GM18951 (cell line): Measurements from ENCODE around the gene HNRNPH1.

ENCODE experiments used
- POLR2A ChIP-seq: IDR thresholded peaks from 4 replicates; pipeline ENCODE4 v1.6.1; 2011; ENCODE audit warnings: mild to moderate bottlenecking; ENCODE audit not compliant: insufficient read length, insufficient read depth; ENCODE audit errors: extremely low read depth
- in situ Hi-C: fragments of 300-500 bp; cut with MboI; formaldehyde crosslinking; loops from one replicate; pipeline ENCODE4 v1.12.0; 2022; ENCODE audit warnings: low sequenced_read_pairs, mixed read lengths, inconsistent platforms; ENCODE audit not compliant: unreplicated experiment

HNRNPH1 gene

GRCh38 chr5:179599973-179600372, 23.5 kb downstream of the HNRNPH1 start:
- no peak for TF ChIP-seq POLR2A
- in situ Hi-C loops = no loop called here

GRCh38 chr5:179599566-179599965, 23.9 kb downstream of the HNRNPH1 start:
- in situ Hi-C loops = no loop called here
- TF ChIP-seq POLR2A = no peak

GRCh38 chr5:179599100-179599499, 24.4 kb downstream of the HNRNPH1 start:
- TF ChIP-seq POLR2A = no peak
- in situ Hi-C loops = no loop called here

- in situ Hi-C loops = no loop called here
- TF ChIP-seq POLR2A = no peak
These were observed 27.1 kb downstream of the HNRNPH1 start for GRCh38 chr5:179596421-179596820.

GRCh38 chr5:179595916-179596315, 27.6 kb downstream of the HNRNPH1 start:
- no peak for TF ChIP-seq POLR2A
- in situ Hi-C loops = no loop called here

- TF ChIP-seq POLR2A = no peak
- in situ Hi-C loops = no loop called here
These were observed 35.3 kb downstream of the HNRNPH1 start for GRCh38 chr5:179588166-179588565.

GRCh38 chr5:179585941-179586401, 37.5 kb downstream of the HNRNPH1 start:
- in situ Hi-C loops = no loop called here
- no peak for TF ChIP-seq POLR2A

GRCh38 chr5:179577286-179577960, 46.0 kb downstream of the HNRNPH1 start:
- no peak for TF ChIP-seq POLR2A
- in situ Hi-C loops = no loop called here

GRCh38 chr5:179572386-179572785, 51.1 kb downstream of the HNRNPH1 start:
- no peak for TF ChIP-seq POLR2A
- in situ Hi-C loops = no loop called here

GRCh38 chr5:179568721-179569120, 54.8 kb downstream of the HNRNPH1 start:
- in situ Hi-C loops = no loop called here
- no peak for TF ChIP-seq POLR2A

- no peak for TF ChIP-seq POLR2A
- in situ Hi-C loops = no loop called here
These were observed 58.9 kb downstream of the HNRNPH1 start for GRCh38 chr5:179564526-179564925.
